ENCODE results near the gene SLC16A12. TPM values are rescaled to one million over a fixed set of nuclear protein-coding genes. Genes with fewer than 3 reads are reported as not detected.

Gene SLC16A12
- total and polyA plus RNA-seq, 2 donors (not counting 1 experiment from before 2014, with no cell fraction given): under 0.01 to 0.26 TPM

GRCh38 chr10:89440226-89441009, 95.0 kb downstream of the SLC16A12 start:
- Histone ChIP-seq H3K36me3 (ENCODE audit: control insufficient read depth, insufficient read depth, low read length) (no peaks in the 10 kb centered on the region), H3K9me3 (ENCODE audit: control insufficient read depth, insufficient read depth, low read depth, low read length) (no peaks in the 10 kb centered on the region), H3K27me3 (ENCODE audit: control insufficient read depth, insufficient read depth, low read length) (no peaks in the 10 kb centered on the region), H3K4me3 (replicated peaks in 1 of 4; ENCODE audit: control extremely low read depth in 1 of 4, insufficient read depth in 1 of 4, low read depth in 3 of 4, low read length in 4 of 4) (no peak overlapping the region), H2AFZ (ENCODE audit: low read length) (no peak overlapping the region), H3K27ac (ENCODE audit: insufficient read depth, low read length) (no peak overlapping the region), H3K4me1 (ENCODE audit: control insufficient read depth, extremely low read depth, insufficient read depth, low read length) (no peaks in the 10 kb centered on the region), H3K4me2 (ENCODE audit: extremely low read depth, insufficient read depth, low read length) (no peak overlapping the region), H3K9ac (ENCODE audit: insufficient read depth, low read length) (no peak overlapping the region), H3K79me2 (ENCODE audit: control insufficient read depth, insufficient read depth, low read length) (no peaks in the 10 kb centered on the region), H4K20me1 (ENCODE audit: control insufficient read depth, extremely low read depth, insufficient read depth, low read length) (no peaks in the 10 kb centered on the region)
- DNase-seq (ENCODE audit: low read depth in 2 of 2): no peak
- TF ChIP-seq, protein P1, sequence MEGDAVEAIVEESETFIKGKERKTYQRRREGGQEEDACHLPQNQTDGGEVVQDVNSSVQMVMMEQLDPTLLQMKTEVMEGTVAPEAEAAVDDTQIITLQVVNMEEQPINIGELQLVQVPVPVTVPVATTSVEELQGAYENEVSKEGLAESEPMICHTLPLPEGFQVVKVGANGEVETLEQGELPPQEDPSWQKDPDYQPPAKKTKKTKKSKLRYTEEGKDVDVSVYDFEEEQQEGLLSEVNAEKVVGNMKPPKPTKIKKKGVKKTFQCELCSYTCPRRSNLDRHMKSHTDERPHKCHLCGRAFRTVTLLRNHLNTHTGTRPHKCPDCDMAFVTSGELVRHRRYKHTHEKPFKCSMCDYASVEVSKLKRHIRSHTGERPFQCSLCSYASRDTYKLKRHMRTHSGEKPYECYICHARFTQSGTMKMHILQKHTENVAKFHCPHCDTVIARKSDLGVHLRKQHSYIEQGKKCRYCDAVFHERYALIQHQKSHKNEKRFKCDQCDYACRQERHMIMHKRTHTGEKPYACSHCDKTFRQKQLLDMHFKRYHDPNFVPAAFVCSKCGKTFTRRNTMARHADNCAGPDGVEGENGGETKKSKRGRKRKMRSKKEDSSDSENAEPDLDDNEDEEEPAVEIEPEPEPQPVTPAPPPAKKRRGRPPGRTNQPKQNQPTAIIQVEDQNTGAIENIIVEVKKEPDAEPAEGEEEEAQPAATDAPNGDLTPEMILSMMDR (conservative IDR thresholded peaks at IDR 0.05 in 1 of 2, IDR thresholded peaks at IDR 0.05 in 1 of 2; ENCODE audit: low read depth in 1 of 2, low read length in 2 of 2): no peak
- no peak for TF ChIP-seq EZH2 (IDR thresholded peaks at IDR 0.05; ENCODE audit: low read length, missing control alignments)

GRCh38 chr10:89438525-89438924, 96.9 kb downstream of the SLC16A12 start:
- Histone ChIP-seq H3K36me3 (ENCODE audit: control insufficient read depth, insufficient read depth, low read length) (no peaks in the 10 kb centered on the region), H3K4me2 (ENCODE audit: extremely low read depth, insufficient read depth, low read length) (no peak overlapping the region), H4K20me1 (ENCODE audit: control insufficient read depth, extremely low read depth, insufficient read depth, low read length) (no peaks in the 10 kb centered on the region), H3K27ac (ENCODE audit: insufficient read depth, low read length) (no peak overlapping the region), H3K4me3 (replicated peaks in 1 of 4; ENCODE audit: control extremely low read depth in 1 of 4, insufficient read depth in 1 of 4, low read depth in 3 of 4, low read length in 4 of 4) (no peak overlapping the region), H3K4me1 (ENCODE audit: control insufficient read depth, extremely low read depth, insufficient read depth, low read length) (no peaks in the 10 kb centered on the region), H3K79me2 (ENCODE audit: control insufficient read depth, insufficient read depth, low read length) (no peaks in the 10 kb centered on the region), H3K27me3 (ENCODE audit: control insufficient read depth, insufficient read depth, low read length) (no peaks in the 10 kb centered on the region), H3K9me3 (ENCODE audit: control insufficient read depth, insufficient read depth, low read depth, low read length) (no peaks in the 10 kb centered on the region), H2AFZ (ENCODE audit: low read length) (no peak overlapping the region), H3K9ac (ENCODE audit: insufficient read depth, low read length) (no peak overlapping the region)
- peak in 1 of 2 donors; percentile 36 for DNase-seq (ENCODE audit: low read depth in 2 of 2)
- TF ChIP-seq, protein P1 (conservative IDR thresholded peaks at IDR 0.05 in 1 of 2, IDR thresholded peaks at IDR 0.05 in 1 of 2; ENCODE audit: low read depth in 1 of 2, low read length in 2 of 2): no peak
- TF ChIP-seq EZH2 (IDR thresholded peaks at IDR 0.05; ENCODE audit: low read length, missing control alignments): no peak

GRCh38 chr10:89431977-89432376, 103.4 kb downstream of the SLC16A12 start:
- H4K20me1 ChIP-seq (ENCODE audit: control insufficient read depth, extremely low read depth, insufficient read depth, low read length): no peaks in the 10 kb centered on the region
- H3K4me1 ChIP-seq (ENCODE audit: control insufficient read depth, extremely low read depth, insufficient read depth, low read length): peaks cover 11% of the 10 kb centered on the region
- no peaks in the 10 kb centered on the region for H3K9me3 ChIP-seq (ENCODE audit: control insufficient read depth, insufficient read depth, low read depth, low read length)
- H3K4me3 ChIP-seq (replicated peaks in 1 of 4; ENCODE audit: control extremely low read depth in 1 of 4, insufficient read depth in 1 of 4, low read depth in 3 of 4, low read length in 4 of 4): no peak overlapping the region
- H2AFZ ChIP-seq (ENCODE audit: low read length): no peak overlapping the region
- no peak overlapping the region for H3K4me2 ChIP-seq (ENCODE audit: extremely low read depth, insufficient read depth, low read length)
- H3K79me2 ChIP-seq (ENCODE audit: control insufficient read depth, insufficient read depth, low read length): no peaks in the 10 kb centered on the region
- DNase-seq (ENCODE audit: low read depth in 2 of 2): peak; percentile 36 to 87
- no peaks in the 10 kb centered on the region for H3K36me3 ChIP-seq (ENCODE audit: control insufficient read depth, insufficient read depth, low read length)
- no peak for TF ChIP-seq EZH2 (IDR thresholded peaks at IDR 0.05; ENCODE audit: low read length, missing control alignments)
- TF ChIP-seq, protein P1 (conservative IDR thresholded peaks at IDR 0.05 in 1 of 2, IDR thresholded peaks at IDR 0.05 in 1 of 2; ENCODE audit: low read depth in 1 of 2, low read length in 2 of 2): no peak
- H3K27ac ChIP-seq (ENCODE audit: insufficient read depth, low read length): no peak overlapping the region
- no peaks in the 10 kb centered on the region for H3K27me3 ChIP-seq (ENCODE audit: control insufficient read depth, insufficient read depth, low read length)
- no peak overlapping the region for H3K9ac ChIP-seq (ENCODE audit: insufficient read depth, low read length)
